HEK293T (cell line): ENCODE data around the gene TNNI2.

ENCODE experiments used
- BHLHE40 ChIP-seq: fragments of 450-650 bp; IDR thresholded peaks from 2 replicates; pipeline ENCODE4 v1.6.1; 2016; ENCODE audit warnings: mild to moderate bottlenecking, moderate library complexity, borderline replicate concordance
- FOXM1 ChIP-seq: fragments of 450-650 bp; IDR thresholded peaks from 2 replicates; pipeline ENCODE4 v1.6.1; 2017; ENCODE audit warnings: mild to moderate bottlenecking, borderline replicate concordance
- L3MBTL2 ChIP-seq: fragments of 450-650 bp; conservative IDR thresholded peaks from 2 replicates; pipeline ENCODE4 v1.6.1; 2016; ENCODE audit warnings: mild to moderate bottlenecking
- NFRKB ChIP-seq: fragments of 450-650 bp; IDR thresholded peaks from 2 replicates; pipeline ENCODE4 v1.6.1; 2016; ENCODE audit warnings: mild to moderate bottlenecking, moderate library complexity
- SUZ12 ChIP-seq: fragments of 450-650 bp; IDR thresholded peaks from 2 replicates; pipeline ENCODE4 v1.6.1; 2016; ENCODE audit warnings: mild to moderate bottlenecking
- ZNF384 ChIP-seq: fragments of 450-650 bp; IDR thresholded peaks from 2 replicates; pipeline ENCODE4 v1.6.1; 2016

DNA sequence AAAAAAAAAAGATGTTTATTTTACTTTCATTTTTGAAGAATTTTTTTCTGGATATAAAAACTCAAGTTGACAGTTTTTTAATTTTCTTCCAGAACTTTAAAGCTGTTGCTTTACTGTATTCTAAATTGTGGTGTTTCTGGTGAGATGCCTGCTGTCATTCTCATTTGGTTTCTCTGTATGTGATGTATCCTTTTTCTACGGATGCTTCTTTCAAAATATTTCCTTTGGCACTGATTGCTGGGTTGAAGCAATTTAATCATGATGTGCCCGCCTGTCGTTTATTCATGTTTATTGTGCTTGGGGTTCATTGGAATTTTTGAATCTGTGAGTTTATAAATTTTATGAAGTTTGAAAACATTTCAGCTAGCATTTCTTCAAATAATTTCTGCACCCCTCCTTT is 45.7 kb upstream of the TNNI2 start:
- TF ChIP-seq SUZ12 (no peak), FOXM1 (no peak), L3MBTL2 (no peak), BHLHE40 (no peak), NFRKB (no peak), ZNF384 (no peak)
